ENCODE measurements around the gene MT1G. TPM values are rescaled to one million over a fixed set of nuclear protein-coding genes. Genes with fewer than 3 reads are reported as not detected.

Gene MT1G
- total and polyA plus RNA-seq, 3 donors from 2014 or later, result 2.1 to 14.7 (median 11.5) TPM

DNA sequence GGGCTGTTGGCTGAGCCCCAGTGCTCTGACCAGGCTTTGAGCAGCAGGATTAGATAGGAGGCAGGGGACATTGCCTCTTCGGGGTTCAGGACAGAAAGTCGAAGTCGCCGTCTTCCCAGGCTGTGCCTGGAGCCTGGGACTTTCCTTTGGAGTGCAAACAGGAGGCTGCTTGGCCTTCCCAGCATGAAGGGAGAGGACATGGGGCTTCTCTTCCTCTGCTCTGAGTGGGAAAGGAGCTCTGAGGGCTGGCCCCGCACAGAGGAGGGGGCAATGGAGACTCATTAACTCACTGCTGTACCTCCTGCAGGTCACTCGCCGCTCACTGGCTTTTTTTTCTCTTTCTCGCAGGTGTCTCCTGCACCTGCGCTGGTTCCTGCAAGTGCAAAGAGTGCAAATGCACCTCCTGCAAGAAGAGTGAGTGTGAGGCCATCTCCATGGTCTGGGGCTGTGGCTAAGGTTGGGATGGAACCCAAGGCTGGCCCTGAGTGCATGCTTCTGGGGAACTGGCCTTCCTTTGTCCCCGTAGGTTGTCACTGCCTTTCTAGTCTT, 9.5 kb downstream of the MT1G start:
- DNase-seq, result no peak
- Histone ChIP-seq H3K36me3 (ENCODE audit: low read depth, missing control alignments) (no peaks in the 10 kb centered on the region), H3K9me3 (no peaks in the 10 kb centered on the region), H3K4me1 (peaks cover 4% of the 10 kb centered on the region), H3K27ac (no peak overlapping the region), H3K27me3 (no peaks in the 10 kb centered on the region), H3K4me3 (peak overlapping the region in 1 of 2 donors; percentile 60)
- 40% methylated on average over 9 to 10 of the region's 10 CpGs for WGBS, 2 donors
- intact Hi-C loops (cut with DNase I; ENCODE audit: low total_unique reads), result no loop called here
- no peak for TF ChIP-seq POLR2A (IDR thresholded peaks at IDR 0.05)
- TF ChIP-seq, protein P1, sequence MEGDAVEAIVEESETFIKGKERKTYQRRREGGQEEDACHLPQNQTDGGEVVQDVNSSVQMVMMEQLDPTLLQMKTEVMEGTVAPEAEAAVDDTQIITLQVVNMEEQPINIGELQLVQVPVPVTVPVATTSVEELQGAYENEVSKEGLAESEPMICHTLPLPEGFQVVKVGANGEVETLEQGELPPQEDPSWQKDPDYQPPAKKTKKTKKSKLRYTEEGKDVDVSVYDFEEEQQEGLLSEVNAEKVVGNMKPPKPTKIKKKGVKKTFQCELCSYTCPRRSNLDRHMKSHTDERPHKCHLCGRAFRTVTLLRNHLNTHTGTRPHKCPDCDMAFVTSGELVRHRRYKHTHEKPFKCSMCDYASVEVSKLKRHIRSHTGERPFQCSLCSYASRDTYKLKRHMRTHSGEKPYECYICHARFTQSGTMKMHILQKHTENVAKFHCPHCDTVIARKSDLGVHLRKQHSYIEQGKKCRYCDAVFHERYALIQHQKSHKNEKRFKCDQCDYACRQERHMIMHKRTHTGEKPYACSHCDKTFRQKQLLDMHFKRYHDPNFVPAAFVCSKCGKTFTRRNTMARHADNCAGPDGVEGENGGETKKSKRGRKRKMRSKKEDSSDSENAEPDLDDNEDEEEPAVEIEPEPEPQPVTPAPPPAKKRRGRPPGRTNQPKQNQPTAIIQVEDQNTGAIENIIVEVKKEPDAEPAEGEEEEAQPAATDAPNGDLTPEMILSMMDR (IDR thresholded peaks at IDR 0.05), result no peak

DNA sequence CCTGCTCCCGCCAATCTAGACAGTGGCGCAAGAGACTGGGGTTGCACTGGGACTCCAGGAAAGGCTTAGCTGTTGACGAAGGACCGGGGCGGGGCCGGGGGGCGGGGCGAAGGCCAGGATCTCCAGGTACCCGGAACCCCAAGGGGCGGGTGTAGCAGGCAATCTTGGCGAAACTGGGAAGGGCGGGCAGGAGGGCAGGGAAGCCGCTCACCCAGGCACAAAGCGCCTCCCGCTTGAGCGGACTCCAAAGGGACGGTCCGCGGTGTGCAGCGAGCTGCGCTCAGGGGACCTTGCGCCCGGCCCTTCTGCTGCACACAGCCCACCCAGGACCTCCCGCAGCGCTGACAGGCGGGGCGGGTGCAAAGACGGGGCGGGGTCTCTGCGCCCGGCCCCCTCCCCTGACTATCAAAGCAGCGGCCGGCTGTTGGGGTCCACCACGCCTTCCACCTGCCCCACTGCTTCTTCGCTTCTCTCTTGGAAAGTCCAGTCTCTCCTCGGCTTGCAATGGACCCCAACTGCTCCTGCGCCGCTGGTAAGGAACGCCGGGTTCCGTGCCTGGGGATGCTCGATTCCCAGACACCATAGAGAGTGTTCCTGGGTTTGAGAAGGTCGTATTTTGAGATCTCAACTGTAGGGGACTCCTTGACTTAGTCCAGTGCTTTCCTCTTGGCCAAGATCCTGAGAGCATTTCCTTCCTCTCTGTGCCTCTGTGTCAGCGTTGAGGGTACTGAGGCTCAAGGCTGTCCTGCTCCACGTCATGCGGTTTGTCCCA, 10.1 kb downstream of the MT1G start, which contains the start of gene MT1F:
Gene MT1F, plus strand, starts transcription at position 405 of the 772 bp plus-strand sequence. Its CDS starts 100 bp downstream, at position 505.
- Histone ChIP-seq H3K36me3 (ENCODE audit: low read depth, missing control alignments) (no peaks in the 10 kb centered on the region), H3K27me3 (no peaks in the 10 kb centered on the region), H3K4me1 (no peaks in the 10 kb centered on the region), H3K27ac (peak within 1 kb of the TSS in 1 of 2 donors; percentile 25), H3K4me3 (peak within 1 kb of the TSS; percentile 29 to 60), H3K9me3 (no peaks in the 10 kb centered on the region)
- intact Hi-C loops (cut with DNase I; ENCODE audit: low total_unique reads), result no loop called here
- DNase-seq, result peak; percentile 85
- TF ChIP-seq POLR2A (IDR thresholded peaks at IDR 0.05), result no peak
- TF ChIP-seq, protein P1 (IDR thresholded peaks at IDR 0.05), result no peak
- WGBS, 2 donors, result 5 to 16% methylated on average over 7 to 45 of the region's 46 CpGs

DNA sequence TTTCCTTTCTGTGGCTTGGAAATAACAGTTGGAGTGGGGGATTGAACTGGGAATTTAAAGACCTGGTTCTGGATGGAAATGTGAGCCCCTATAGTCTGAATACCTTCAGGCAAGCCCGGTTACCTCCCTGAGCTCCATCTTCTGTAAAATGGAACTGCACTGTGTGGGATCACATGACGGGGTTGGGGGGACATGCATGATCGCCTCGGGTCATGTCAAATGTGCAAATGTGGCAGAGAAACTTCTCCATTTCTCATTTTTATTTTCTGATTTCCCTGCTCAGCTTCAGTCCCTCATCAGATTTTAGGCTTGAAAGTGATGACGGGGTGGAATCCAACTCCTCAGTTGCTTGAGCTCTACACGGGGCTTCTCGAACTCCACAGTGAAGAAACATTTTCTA, 14.6 kb downstream of the MT1G start:
- no peaks in the 10 kb centered on the region for H3K9me3 ChIP-seq
- TF ChIP-seq POLR2A (IDR thresholded peaks at IDR 0.05), result no peak
- TF ChIP-seq, protein P1 (IDR thresholded peaks at IDR 0.05), result no peak
- intact Hi-C loops (cut with DNase I; ENCODE audit: low total_unique reads), result no loop called here
- no peaks in the 10 kb centered on the region for H3K4me1 ChIP-seq
- no peak overlapping the region for H3K4me3 ChIP-seq
- no peaks in the 10 kb centered on the region for H3K36me3 ChIP-seq (ENCODE audit: low read depth, missing control alignments)
- DNase-seq, result no peak
- H3K27me3 ChIP-seq, result no peaks in the 10 kb centered on the region
- WGBS, 2 donors, result 84 to 91% methylated on average over 7 of the region's 7 CpGs
- H3K27ac ChIP-seq, result no peak overlapping the region

DNA sequence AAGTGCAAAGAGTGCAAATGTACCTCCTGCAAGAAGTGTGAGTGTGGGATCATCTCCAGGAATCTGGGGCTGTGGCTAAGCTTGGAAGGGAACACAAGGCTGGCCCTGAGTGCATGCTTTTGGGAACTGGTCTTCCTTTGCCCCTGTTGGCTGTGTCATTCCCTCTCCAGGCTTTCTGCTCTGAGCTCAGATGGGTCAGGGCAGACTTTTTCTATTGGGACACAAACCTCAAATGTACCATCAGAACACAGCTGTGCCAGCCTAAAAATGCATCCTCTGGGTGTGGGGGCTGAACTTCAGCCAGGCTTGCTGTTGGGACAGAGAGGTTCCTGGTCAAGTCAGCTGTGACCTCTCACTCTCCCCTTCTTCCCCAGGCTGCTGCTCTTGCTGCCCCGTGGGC, 15.3 kb downstream of the MT1G start:
- intact Hi-C loops (cut with DNase I; ENCODE audit: low total_unique reads), result no loop called here
- Histone ChIP-seq H3K4me3 (no peak overlapping the region), H3K36me3 (ENCODE audit: low read depth, missing control alignments) (no peaks in the 10 kb centered on the region), H3K27me3 (no peaks in the 10 kb centered on the region), H3K4me1 (no peaks in the 10 kb centered on the region), H3K9me3 (no peaks in the 10 kb centered on the region), H3K27ac (no peak overlapping the region)
- WGBS, 2 donors, result 86 to 88% methylated on average over 1 of the region's 1 CpG
- no peak for DNase-seq
- TF ChIP-seq, protein P1 (IDR thresholded peaks at IDR 0.05), result no peak
- no peak for TF ChIP-seq POLR2A (IDR thresholded peaks at IDR 0.05)

Measured in testis (tissue), 3 donors.